IMR-90 (cell line): ENCODE data around the gene SDCCAG8. TPM values are rescaled to one million over a fixed set of nuclear protein-coding genes. Genes with fewer than 3 reads are reported as not detected.

Experiments
- ATAC-seq: fragments of 200-7000 bp; cut with Tn5 transposase; 2 replicates; pipeline ENCODE4 v1.9.1; 2020; ENCODE audit warnings: low read depth, mild to moderate bottlenecking, moderate library complexity
- BruUV-seq: library from RNA; stranded (reverse); fragments of 400-500 nt; replicated peaks from 2 replicates; lab custom pipeline; 2021; lab: Mats Ljungman, UMichigan
- CTCF ChIA-PET: fragments of 300-600 bp; formaldehyde crosslinking; extraction: SDS; loops from one replicate; lab custom pipeline; 2021; ENCODE audit warnings: antibody characterized with exemption; lab: Yijun Ruan, JAX
- POLR2A ChIA-PET: fragments of 300-600 bp; sonication (Branson Sonifier 250); formaldehyde crosslinking; loops from one replicate; lab custom pipeline; 2022; ENCODE audit warnings: antibody characterized with exemption; ENCODE audit not compliant: unreplicated experiment; lab: Charles Lee
- DNase-seq: peaks from one replicate; pipeline ENCODE4 v3.0.0; 2013
- H2AFZ ChIP-seq: replicated peaks from 2 replicates; pipeline ENCODE3; 2013; ENCODE audit warnings: low read length, mild to moderate bottlenecking; ENCODE audit not compliant: poor library complexity
- H2AK5ac ChIP-seq: 2 replicates; pipeline ENCODE4 v1.6.1; 2013; ENCODE audit warnings: low read depth, low read length, inconsistent platforms
- H2AK9ac ChIP-seq: replicated peaks from 2 replicates; pipeline ENCODE3; 2013; ENCODE audit warnings: mild to moderate bottlenecking, low read depth, low read length, moderate library complexity; ENCODE audit not compliant: poor library complexity
- H2BK120ac ChIP-seq: 2 replicates; pipeline ENCODE4 v1.6.1; 2013; ENCODE audit warnings: low read depth, low read length, inconsistent platforms
- H2BK15ac ChIP-seq: 3 replicates; pipeline ENCODE4 v1.6.1; 2013; ENCODE audit warnings: low read depth, low read length, inconsistent platforms
- H2BK20ac ChIP-seq: 2 replicates; pipeline ENCODE4 v1.6.1; 2013; ENCODE audit warnings: low read depth, mild to moderate bottlenecking, inconsistent platforms, low read length, moderate library complexity
- H2BK5ac ChIP-seq: 2 replicates; pipeline ENCODE4 v1.6.1; 2013; ENCODE audit warnings: mild to moderate bottlenecking, low read depth, low read length, inconsistent platforms; ENCODE audit not compliant: poor library complexity, severe bottlenecking
- H3K14ac ChIP-seq: replicated peaks from 2 replicates; pipeline ENCODE4 v1.6.1; 2013; ENCODE audit warnings: low read depth, low read length, inconsistent platforms
- H3K18ac ChIP-seq: 2 replicates; pipeline ENCODE4 v1.6.1; 2013; ENCODE audit warnings: low read depth, low read length, control low read depth
- H3K23ac ChIP-seq: 2 replicates; pipeline ENCODE4 v1.6.1; 2013; ENCODE audit warnings: low read depth, low read length, inconsistent platforms
- H3K27ac ChIP-seq: 2 replicates; pipeline ENCODE4 v1.5.1; 2013; ENCODE audit warnings: mild to moderate bottlenecking, control low read depth, low read length; ENCODE audit not compliant: insufficient read depth
- H3K27me3 ChIP-seq: 2 replicates; pipeline ENCODE4 v1.6.1; 2013; ENCODE audit warnings: low read length; ENCODE audit not compliant: control insufficient read depth, insufficient read depth
- H3K36me3 ChIP-seq: 2 replicates; pipeline ENCODE4 v1.6.1; 2013; ENCODE audit warnings: low read length, mixed read lengths; ENCODE audit not compliant: control insufficient read depth, insufficient read depth
- H3K4ac ChIP-seq: 2 replicates; pipeline ENCODE4 v1.6.1; 2013; ENCODE audit warnings: low read depth, low read length, inconsistent platforms
- H3K4me1 ChIP-seq: 2 replicates; pipeline ENCODE4 v1.6.1; 2013; ENCODE audit warnings: low read length, mixed read lengths; ENCODE audit not compliant: control insufficient read depth, insufficient read depth
- H3K4me2 ChIP-seq: 2 replicates; pipeline ENCODE4 v1.6.1; 2013; ENCODE audit warnings: low read depth, mild to moderate bottlenecking, control low read depth, low read length, moderate library complexity
- H3K4me3 ChIP-seq: 2 replicates; pipeline ENCODE4 v1.5.1; 2013; ENCODE audit warnings: low read depth, mild to moderate bottlenecking, control low read depth, low read length, moderate library complexity; ENCODE audit not compliant: insufficient read depth
- H3K56ac ChIP-seq: 2 replicates; pipeline ENCODE4 v1.6.1; 2013; ENCODE audit warnings: low read length, inconsistent platforms; ENCODE audit not compliant: insufficient read depth; ENCODE audit errors: extremely low read depth
- H3K79me1 ChIP-seq, 2 experiments: 2 replicates each; pipeline ENCODE4 v1.6.1; 2013; ENCODE audit warnings: low read length in 2 of 2, inconsistent platforms in 1 of 2, low read depth in 1 of 2
- H3K9ac ChIP-seq: 2 replicates; pipeline ENCODE4 v1.6.1; 2013; ENCODE audit warnings: low read depth, low read length, control low read depth
- H3K9me1 ChIP-seq: 2 replicates; pipeline ENCODE4 v1.6.1; 2013; ENCODE audit warnings: low read length, inconsistent platforms; ENCODE audit not compliant: insufficient read depth
- H3K9me3 ChIP-seq: 2 replicates; pipeline ENCODE4 v1.6.1; 2013; ENCODE audit warnings: low read length; ENCODE audit not compliant: control insufficient read depth, insufficient read depth
- H4K20me1 ChIP-seq: 2 replicates; pipeline ENCODE4 v1.6.1; 2013; ENCODE audit warnings: low read length, inconsistent platforms; ENCODE audit not compliant: insufficient read depth
- H4K5ac ChIP-seq: 2 replicates; pipeline ENCODE4 v1.6.1; 2013; ENCODE audit warnings: mild to moderate bottlenecking, low read depth, low read length, control low read depth
- H4K8ac ChIP-seq, 2 experiments: 2 replicates each; pipeline ENCODE4 v1.6.1; 2013; ENCODE audit warnings: low read depth in 2 of 2, low read length in 2 of 2, control low read depth in 1 of 2, inconsistent platforms in 1 of 2
- H4K91ac ChIP-seq: 2 replicates; pipeline ENCODE4 v1.6.1; 2013; ENCODE audit warnings: low read depth, low read length, inconsistent platforms; ENCODE audit not compliant: insufficient read depth
- BHLHE40 ChIP-seq: fragments of 150-350 bp; IDR thresholded peaks from 2 replicates; pipeline ENCODE4 v1.6.1; 2016; ENCODE audit warnings: mild to moderate bottlenecking, low read depth, low read length
- CEBPB ChIP-seq: IDR thresholded peaks from 2 replicates; pipeline ENCODE4 v1.6.1; 2012; ENCODE audit warnings: low read depth, low read length, improper control_type of control experiment
- FOS ChIP-seq: fragments of 150-350 bp; IDR thresholded peaks from 2 replicates; pipeline ENCODE4 v1.6.1; 2016; ENCODE audit warnings: low read depth, low read length
- MAFK ChIP-seq: IDR thresholded peaks from 2 replicates; pipeline ENCODE4 v1.6.1; 2012; ENCODE audit warnings: low read depth, low read length, improper control_type of control experiment
- MXI1 ChIP-seq: IDR thresholded peaks from 2 replicates; pipeline ENCODE4 v1.6.1; 2012; ENCODE audit warnings: low read depth, mild to moderate bottlenecking, low read length, moderate library complexity, borderline replicate concordance
- POLR2A ChIP-seq: IDR thresholded peaks from 2 replicates; pipeline ENCODE4 v1.6.1; 2012; ENCODE audit warnings: mild to moderate bottlenecking, low read depth, low read length
- RFX5 ChIP-seq: IDR thresholded peaks from 2 replicates; pipeline ENCODE4 v1.8.0; 2012; ENCODE audit warnings: low read depth, mild to moderate bottlenecking, low read length, moderate library complexity
- SMC3 ChIP-seq: fragments of 150-350 bp; IDR thresholded peaks from 2 replicates; pipeline ENCODE4 v1.6.1; 2016; ENCODE audit warnings: low read depth, mild to moderate bottlenecking, antibody characterized with exemption, low read length, moderate library complexity
- WGBS, 2 experiments: methylation state at CpG; one replicate each; pipeline versions ENCODE4 v1.1.5 to v1.1.7; 2013; ENCODE audit warnings: missing lambda C conversion rate in 2 of 2; ENCODE audit not compliant: insufficient read length in 1 of 2; ENCODE audit errors: extremely low coverage in 2 of 2; 5-methylcytosine and 5-hydroxymethylcytosine counted together
- dilution Hi-C: fragments of 300-500 bp; cut with HindIII; formaldehyde crosslinking; loops from one replicate; pipeline ENCODE4 v1.14.3; 2018; ENCODE audit warnings: low sequenced_read_pairs; ENCODE audit not compliant: unreplicated experiment
- in situ Hi-C: fragments of 300-500 bp; cut with MboI; formaldehyde crosslinking; loops from 3 replicates; pipeline ENCODE4 v1.14.3; 2019; ENCODE audit warnings: low sequenced_read_pairs, inconsistent platforms, mixed read lengths
- intact Hi-C: fragments of 100-400 bp; cut with micrococcal nuclease; formaldehyde crosslinking; loops from 2 replicates; pipeline ENCODE4 v1.10.0; 2022
- polyA plus RNA-seq, 3 experiments: library from polyadenylated mRNA; depleted of rRNA; stranded (reverse); fragments of >200 nt; gene quantifications; 2 replicates each; pipeline ENCODE4 v1.2.3, GENCODE V29; 2012; ENCODE audit warnings: low replicate concordance in 1 of 3
- total RNA-seq: library from RNA; depleted of rRNA; stranded (reverse); fragments of >200 nt; gene quantifications from 2 replicates; pipeline ENCODE4 v1.2.3, GENCODE V29; 2012
- TF ChIP-seq, protein P1 (sequence below): fragments of 150-350 bp; IDR thresholded peaks from 2 replicates; pipeline ENCODE4 v1.6.1; 2017; ENCODE audit warnings: mild to moderate bottlenecking, antibody characterized with exemption, low read length, low read depth

The SDCCAG8 gene
- total and polyA plus RNA-seq, 2 of the 4 experiments (the other 2 are of a cell fraction), result 25.2 to 46.8 TPM

DNA sequence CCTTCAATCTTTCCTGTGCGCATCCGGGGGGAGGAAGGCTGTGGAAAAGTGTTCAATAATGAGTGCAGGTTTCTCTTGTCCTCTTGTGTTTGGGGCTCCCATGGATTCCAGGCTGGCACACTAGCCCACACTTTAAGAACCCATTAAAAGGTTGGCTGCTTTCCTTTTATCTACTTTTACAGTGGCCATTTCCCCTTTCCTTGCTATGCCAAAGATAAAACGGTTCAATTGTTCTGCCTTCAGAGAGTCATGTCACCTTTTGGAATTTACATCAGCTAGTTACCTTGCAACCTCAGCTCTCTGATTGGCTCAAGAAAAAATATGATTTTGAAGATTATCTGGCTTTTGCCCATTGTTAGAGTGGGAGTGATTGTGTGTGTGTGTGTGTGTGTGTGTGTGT, 182.3 kb downstream of the SDCCAG8 start:
- H3K4me3 ChIP-seq, result no peak overlapping the region
- DNase-seq, result no peak
- H2AFZ ChIP-seq, result no peak overlapping the region
- H3K56ac ChIP-seq, result no peak overlapping the region
- no peak for ATAC-seq
- intact Hi-C loops, result no loop called here
- H3K18ac ChIP-seq, result no peak overlapping the region
- no CpG with 5 or more reads among the region's 3 CpGs for WGBS, 2 experiments
- ChIA-PET CTCF (interaction anchor here (1.1 kb wide), 1 partner anchor 8 kb away, joined by 3 read pairs; no protein-coding TSS in a partner anchor), POLR2A (no interaction called here)
- H3K23ac ChIP-seq, result no peak overlapping the region
- no peak overlapping the region for H2AK5ac ChIP-seq
- H3K79me1 ChIP-seq, result peaks cover 0 to 3% of the 10 kb centered on the region in 2 experiments; a peak in 2 of 4 replicates
- H3K27ac ChIP-seq, result no peak overlapping the region
- no peak overlapping the region for H2BK5ac ChIP-seq
- no peak overlapping the region for H3K4me2 ChIP-seq
- BruUV-seq, result no TSS peak
- no peak overlapping the region for H4K5ac ChIP-seq
- no peak overlapping the region for H3K4ac ChIP-seq
- H4K20me1 ChIP-seq, result no peaks in the 10 kb centered on the region
- dilution Hi-C loops, result no loop called here
- no peak overlapping the region for H4K91ac ChIP-seq
- H4K8ac ChIP-seq, result no peak overlapping the region
- H2BK120ac ChIP-seq, result no peak overlapping the region
- H3K27me3 ChIP-seq, result no peaks in the 10 kb centered on the region
- no peak overlapping the region for H2BK15ac ChIP-seq
- H3K14ac ChIP-seq, result no peak overlapping the region
- in situ Hi-C loops, result no loop called here
- H2BK20ac ChIP-seq, result no peak overlapping the region
- H3K9me3 ChIP-seq, result no peaks in the 10 kb centered on the region
- no peak overlapping the region for H3K9ac ChIP-seq
- peaks cover 6% of the 10 kb centered on the region for H3K4me1 ChIP-seq
- no peaks in the 10 kb centered on the region; the same call in 1 of the 2 replicates for H3K9me1 ChIP-seq
- no peak overlapping the region for H2AK9ac ChIP-seq
- H3K36me3 ChIP-seq, result no peaks in the 10 kb centered on the region
- TF ChIP-seq MXI1, result no peak
- TF ChIP-seq BHLHE40, result no peak
- no peak for TF ChIP-seq MAFK
- no peak for TF ChIP-seq FOS
- TF ChIP-seq, protein P1, sequence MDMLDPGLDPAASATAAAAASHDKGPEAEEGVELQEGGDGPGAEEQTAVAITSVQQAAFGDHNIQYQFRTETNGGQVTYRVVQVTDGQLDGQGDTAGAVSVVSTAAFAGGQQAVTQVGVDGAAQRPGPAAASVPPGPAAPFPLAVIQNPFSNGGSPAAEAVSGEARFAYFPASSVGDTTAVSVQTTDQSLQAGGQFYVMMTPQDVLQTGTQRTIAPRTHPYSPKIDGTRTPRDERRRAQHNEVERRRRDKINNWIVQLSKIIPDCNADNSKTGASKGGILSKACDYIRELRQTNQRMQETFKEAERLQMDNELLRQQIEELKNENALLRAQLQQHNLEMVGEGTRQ, result no peak
- no peak for TF ChIP-seq CEBPB
- TF ChIP-seq POLR2A, result no peak
- TF ChIP-seq SMC3, result no peak
- no peak for TF ChIP-seq RFX5
